Activated naive CD8-positive, alpha-beta T cell treated with anti-CD3 and anti-CD28 coated beads, Interleukin-2, amount 10 ng/mL, durations not matched to agents 7 days and 5 days (primary cell): ENCODE data around the gene TRPV5. TPM values are rescaled to one million over a fixed set of nuclear protein-coding genes. Genes with fewer than 3 reads are reported as not detected.

Experiments used
- ATAC-seq: fragments of 150-1000 bp; cut with Tn5 transposase; one replicate; pipeline ENCODE4 v1.10.0; 2021; ENCODE audit warnings: low read depth, moderate library complexity
- POLR2A ChIA-PET: fragments of 350-600 bp; sonication (Branson Sonifier 250); formaldehyde crosslinking; loops from one replicate; lab custom pipeline; 2021; ENCODE audit warnings: antibody characterized with exemption; lab: Charles Lee
- DNase-seq: peaks from one replicate; pipeline ENCODE4 v3.0.0; 2021
- H3K27ac Mint-ChIP-seq: one replicate; pipeline ENCODE4 v1.8.0; 2022; ENCODE audit warnings: mild to moderate bottlenecking, mixed read lengths
- H3K27me3 Mint-ChIP-seq: one replicate; pipeline ENCODE4 v1.8.0; 2022; ENCODE audit warnings: mild to moderate bottlenecking, moderate library complexity, mixed read lengths
- H3K36me3 Mint-ChIP-seq: one replicate; pipeline ENCODE4 v1.8.0; 2021; ENCODE audit warnings: mild to moderate bottlenecking, mixed read lengths
- H3K4me1 Mint-ChIP-seq: one replicate; pipeline ENCODE4 v1.8.0; 2021; ENCODE audit warnings: mixed read lengths
- H3K4me3 Mint-ChIP-seq: one replicate; pipeline ENCODE4 v1.8.0; 2022; ENCODE audit warnings: mild to moderate bottlenecking, moderate library complexity, mixed read lengths
- H3K9me3 Mint-ChIP-seq: one replicate; pipeline ENCODE4 v1.8.0; 2021; ENCODE audit warnings: mixed read lengths
- total RNA-seq, 2 experiments: library from RNA; stranded (reverse); gene quantifications; one replicate each; pipeline ENCODE4 v1.2.3, GENCODE V29; 2021

Gene TRPV5
- total RNA-seq, 2 experiments from 2014 or later, result not detected

GRCh38 chr7:142933092-142933475, 462 bp downstream of the TRPV5 start:
- Mint-ChIP-seq H3K27me3 (peaks cover 2% of the 10 kb centered on the region), H3K4me1 (peaks cover 8% of the 10 kb centered on the region), H3K4me3 (no peak overlapping the region), H3K27ac (no peak overlapping the region), H3K9me3 (no peaks in the 10 kb centered on the region), H3K36me3 (no peaks in the 10 kb centered on the region)
- DNase-seq (no peak), ATAC-seq (no peak)
- POLR2A ChIA-PET, result no interaction called here

GRCh38 chr7:142932386-142933091, 1.0 kb downstream of the TRPV5 start:
- Mint-ChIP-seq H3K36me3 (no peaks in the 10 kb centered on the region), H3K4me1 (peaks cover 8% of the 10 kb centered on the region), H3K27ac (no peak overlapping the region), H3K27me3 (peaks cover 2% of the 10 kb centered on the region), H3K9me3 (no peaks in the 10 kb centered on the region), H3K4me3 (no peak overlapping the region)
- POLR2A ChIA-PET, result no interaction called here
- ATAC-seq (no peak), DNase-seq (no peak)

GRCh38 chr7:142930126-142930730, 3.3 kb downstream of the TRPV5 start:
- Mint-ChIP-seq H3K9me3 (no peaks in the 10 kb centered on the region), H3K4me3 (no peak overlapping the region), H3K27me3 (no peaks in the 10 kb centered on the region), H3K4me1 (peaks cover 8% of the 10 kb centered on the region), H3K27ac (no peak overlapping the region), H3K36me3 (no peaks in the 10 kb centered on the region)
- ATAC-seq, result no peak
- POLR2A ChIA-PET, result no interaction called here
- no peak for DNase-seq

- Mint-ChIP-seq H3K4me3 (no peak overlapping the region), H3K27ac (no peak overlapping the region), H3K4me1 (peaks cover 2% of the 10 kb centered on the region), H3K9me3 (no peaks in the 10 kb centered on the region), H3K27me3 (no peaks in the 10 kb centered on the region), H3K36me3 (no peaks in the 10 kb centered on the region)
- no peak for DNase-seq
- no peak for ATAC-seq
- POLR2A ChIA-PET, result no interaction called here
These were observed 5.6 kb downstream of the TRPV5 start for GRCh38 chr7:142927949-142928348.

- Mint-ChIP-seq H3K27ac (no peak overlapping the region), H3K4me3 (no peak overlapping the region), H3K36me3 (no peaks in the 10 kb centered on the region), H3K9me3 (no peaks in the 10 kb centered on the region), H3K4me1 (no peaks in the 10 kb centered on the region), H3K27me3 (no peaks in the 10 kb centered on the region)
- POLR2A ChIA-PET, result no interaction called here
- DNase-seq, result no peak
- ATAC-seq, result no peak
These were observed 6.3 kb downstream of the TRPV5 start for GRCh38 chr7:142927085-142927745.

GRCh38 chr7:142925413-142925812, 8.1 kb downstream of the TRPV5 start:
- no peak overlapping the region for H3K27ac Mint-ChIP-seq
- H3K4me3 Mint-ChIP-seq, result no peak overlapping the region
- H3K36me3 Mint-ChIP-seq, result no peaks in the 10 kb centered on the region
- H3K4me1 Mint-ChIP-seq, result no peaks in the 10 kb centered on the region
- H3K9me3 Mint-ChIP-seq, result no peaks in the 10 kb centered on the region
- H3K27me3 Mint-ChIP-seq, result peaks cover 9% of the 10 kb centered on the region
- POLR2A ChIA-PET, result interaction anchor here (0.7 kb wide), 1 partner anchor 39 kb away, joined by 3 read pairs; no protein-coding TSS in a partner anchor
- DNase-seq (no peak), ATAC-seq (no peak)

- Mint-ChIP-seq H3K27ac (no peak overlapping the region), H3K36me3 (no peaks in the 10 kb centered on the region), H3K27me3 (peaks cover 12% of the 10 kb centered on the region), H3K4me3 (no peak overlapping the region), H3K4me1 (no peaks in the 10 kb centered on the region), H3K9me3 (no peaks in the 10 kb centered on the region)
- no peak for DNase-seq
- no peak for ATAC-seq
- POLR2A ChIA-PET, result no interaction called here
These were observed 10.2 kb downstream of the TRPV5 start for GRCh38 chr7:142923391-142923790.

GRCh38 chr7:142919656-142920055, 13.9 kb downstream of the TRPV5 start:
- no peaks in the 10 kb centered on the region for H3K36me3 Mint-ChIP-seq
- H3K27ac Mint-ChIP-seq, result no peak overlapping the region
- H3K4me1 Mint-ChIP-seq, result no peaks in the 10 kb centered on the region
- peaks cover 15% of the 10 kb centered on the region for H3K27me3 Mint-ChIP-seq
- POLR2A ChIA-PET, result no interaction called here
- ATAC-seq (no peak), DNase-seq (no peak)
- no peak overlapping the region for H3K4me3 Mint-ChIP-seq
- H3K9me3 Mint-ChIP-seq, result no peaks in the 10 kb centered on the region

GRCh38 chr7:142918901-142919300, 14.6 kb downstream of the TRPV5 start:
- POLR2A ChIA-PET, result no interaction called here

GRCh38 chr7:142917447-142917846, 16.1 kb downstream of the TRPV5 start:
- no peaks in the 10 kb centered on the region for H3K36me3 Mint-ChIP-seq
- H3K4me1 Mint-ChIP-seq, result no peaks in the 10 kb centered on the region
- no peak overlapping the region for H3K27ac Mint-ChIP-seq
- DNase-seq, result no peak
- ATAC-seq, result no peak
- POLR2A ChIA-PET, result no interaction called here
- H3K9me3 Mint-ChIP-seq, result no peaks in the 10 kb centered on the region
- no peak overlapping the region for H3K4me3 Mint-ChIP-seq
- peaks cover 19% of the 10 kb centered on the region for H3K27me3 Mint-ChIP-seq

More at GRCh38 chr7:142918901-142919300, 14.6 kb downstream of the TRPV5 start:
- Mint-ChIP-seq H3K4me3 (no peak overlapping the region), H3K36me3 (no peaks in the 10 kb centered on the region), H3K9me3 (no peaks in the 10 kb centered on the region), H3K4me1 (no peaks in the 10 kb centered on the region), H3K27ac (no peak overlapping the region), H3K27me3 (peaks cover 19% of the 10 kb centered on the region)
- DNase-seq, result no peak
- ATAC-seq, result no peak

- ATAC-seq (no peak), DNase-seq (no peak)
- Mint-ChIP-seq H3K36me3 (no peaks in the 10 kb centered on the region), H3K4me3 (no peak overlapping the region), H3K4me1 (no peaks in the 10 kb centered on the region), H3K27ac (no peak overlapping the region), H3K9me3 (no peaks in the 10 kb centered on the region), H3K27me3 (peaks cover 15% of the 10 kb centered on the region)
- POLR2A ChIA-PET, result no interaction called here
These were observed 17.0 kb downstream of the TRPV5 start for GRCh38 chr7:142916508-142916907.

- Mint-ChIP-seq H3K4me3 (no peak overlapping the region), H3K4me1 (no peaks in the 10 kb centered on the region), H3K27me3 (peaks cover 18% of the 10 kb centered on the region), H3K27ac (no peak overlapping the region), H3K36me3 (no peaks in the 10 kb centered on the region), H3K9me3 (no peaks in the 10 kb centered on the region)
- POLR2A ChIA-PET, result no interaction called here
- DNase-seq, result no peak
- ATAC-seq, result no peak
These were observed 18.2 kb downstream of the TRPV5 start for GRCh38 chr7:142915315-142915714.

- peaks cover 18% of the 10 kb centered on the region for H3K27me3 Mint-ChIP-seq
- no peaks in the 10 kb centered on the region for H3K9me3 Mint-ChIP-seq
- POLR2A ChIA-PET, result no interaction called here
These were observed 19.4 kb downstream of the TRPV5 start for GRCh38 chr7:142914121-142914520.

GRCh38 chr7:142913566-142913965, 20.0 kb downstream of the TRPV5 start:
- no peak overlapping the region for H3K4me3 Mint-ChIP-seq
- no peak overlapping the region for H3K27ac Mint-ChIP-seq

More at GRCh38 chr7:142914121-142914520, 19.4 kb downstream of the TRPV5 start:
- Mint-ChIP-seq H3K4me1 (no peaks in the 10 kb centered on the region), H3K27ac (no peak overlapping the region), H3K36me3 (no peaks in the 10 kb centered on the region), H3K4me3 (no peak overlapping the region)
- no peak for ATAC-seq
- no peak for DNase-seq

More at GRCh38 chr7:142913566-142913965, 20.0 kb downstream of the TRPV5 start:
- Mint-ChIP-seq H3K9me3 (no peaks in the 10 kb centered on the region), H3K36me3 (no peaks in the 10 kb centered on the region), H3K27me3 (peaks cover 15% of the 10 kb centered on the region), H3K4me1 (no peaks in the 10 kb centered on the region)
- ATAC-seq, result no peak
- POLR2A ChIA-PET, result no interaction called here
- DNase-seq, result no peak
